Ascending aorta (tissue), 2 donors: ENCODE data around the gene CFHR5. TPM values are rescaled to one million over a fixed set of nuclear protein-coding genes. Genes with fewer than 3 reads are reported as not detected.
"Not testable (repeated sequence)": the region's sequence is repeated elsewhere in the genome, so short reads cannot be mapped to it uniquely, and the experiment has no call there.

Source experiments
- DNase-seq, 2 donors: peaks; one replicate each; pipeline ENCODE4 v3.0.0-alpha.2; 2019; ENCODE audit warnings: low spot score in 2 of 2
- H3K27ac ChIP-seq, 2 donors: fragments of 200-600 bp; sonication (generic); one replicate each; pipeline ENCODE4 v1.5.1; 2016 to 2017; ENCODE audit warnings: mild to moderate bottlenecking in 1 of 2
- H3K27me3 ChIP-seq: fragments of 200-600 bp; sonication (generic); one replicate; pipeline ENCODE4 v1.5.1; 2017
- H3K36me3 ChIP-seq, 2 donors: fragments of 200-600 bp; sonication (generic); one replicate each; pipeline ENCODE4 v1.5.1; 2016
- H3K4me1 ChIP-seq, 2 donors: fragments of 200-600 bp; sonication (generic); one replicate each; pipeline ENCODE4 v1.5.1; 2016 to 2017; ENCODE audit warnings: mild to moderate bottlenecking in 1 of 2
- H3K4me3 ChIP-seq, 2 donors: fragments of 200-600 bp; sonication (generic); one replicate each; pipeline ENCODE4 v1.5.1; 2016 to 2017; ENCODE audit warnings: mild to moderate bottlenecking in 1 of 2
- H3K9me3 ChIP-seq, 2 donors: fragments of 200-600 bp; sonication (generic); one replicate each; pipeline ENCODE4 v1.5.1; 2016
- intact Hi-C: fragments of 100-400 bp; cut with DNase I; formaldehyde crosslinking; loops from one replicate; pipeline ENCODE4 v1.15.1; 2023
- total RNA-seq: library from RNA; depleted of rRNA; stranded (reverse); fragments of >200 nt; gene quantifications from one replicate; pipeline ENCODE4 v1.1.0, GENCODE V29; 2016
- TF ChIP-seq, protein P1 (sequence below), 3 experiments: fragments of 200-600 bp in 2 of 3; fragments of 450-650 bp in 1 of 3; sonication (generic) in 2 of 3; IDR thresholded peaks; one replicate each; pipeline ENCODE4 v1.5.1; 2016 to 2019; ENCODE audit warnings: antibody characterized with exemption in 3 of 3, mild to moderate bottlenecking in 1 of 3, moderate library complexity in 1 of 3

CFHR5 gene
- total RNA-seq, 1 donor from 2014 or later, result not detected

DNA sequence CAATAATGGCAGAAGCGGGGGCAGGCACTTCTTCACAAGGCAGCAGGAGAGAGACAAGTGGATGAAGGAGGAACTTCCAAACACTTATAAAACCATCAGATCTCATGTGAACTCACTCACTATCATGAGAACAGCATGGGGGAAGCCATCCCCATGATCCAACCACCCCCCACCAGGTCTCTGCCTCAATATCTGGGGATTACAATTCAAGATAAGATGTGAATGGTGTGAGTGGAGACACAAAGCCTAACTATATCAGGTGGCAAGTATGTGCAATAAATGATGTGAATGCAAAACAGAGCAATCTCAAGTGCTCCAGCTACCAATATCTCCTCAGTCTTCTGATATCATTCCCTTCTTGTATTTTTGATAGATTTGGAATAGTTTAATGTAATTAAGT, 21.4 kb upstream of the CFHR5 start:
- TF ChIP-seq, protein P1, sequence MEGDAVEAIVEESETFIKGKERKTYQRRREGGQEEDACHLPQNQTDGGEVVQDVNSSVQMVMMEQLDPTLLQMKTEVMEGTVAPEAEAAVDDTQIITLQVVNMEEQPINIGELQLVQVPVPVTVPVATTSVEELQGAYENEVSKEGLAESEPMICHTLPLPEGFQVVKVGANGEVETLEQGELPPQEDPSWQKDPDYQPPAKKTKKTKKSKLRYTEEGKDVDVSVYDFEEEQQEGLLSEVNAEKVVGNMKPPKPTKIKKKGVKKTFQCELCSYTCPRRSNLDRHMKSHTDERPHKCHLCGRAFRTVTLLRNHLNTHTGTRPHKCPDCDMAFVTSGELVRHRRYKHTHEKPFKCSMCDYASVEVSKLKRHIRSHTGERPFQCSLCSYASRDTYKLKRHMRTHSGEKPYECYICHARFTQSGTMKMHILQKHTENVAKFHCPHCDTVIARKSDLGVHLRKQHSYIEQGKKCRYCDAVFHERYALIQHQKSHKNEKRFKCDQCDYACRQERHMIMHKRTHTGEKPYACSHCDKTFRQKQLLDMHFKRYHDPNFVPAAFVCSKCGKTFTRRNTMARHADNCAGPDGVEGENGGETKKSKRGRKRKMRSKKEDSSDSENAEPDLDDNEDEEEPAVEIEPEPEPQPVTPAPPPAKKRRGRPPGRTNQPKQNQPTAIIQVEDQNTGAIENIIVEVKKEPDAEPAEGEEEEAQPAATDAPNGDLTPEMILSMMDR (IDR thresholded peaks at IDR 0.05), result no peak
- Histone ChIP-seq H3K27ac (no peak overlapping the region), H3K9me3 (no peaks in the 10 kb centered on the region), H3K4me1 (no peaks in the 10 kb centered on the region), H3K36me3 (no peaks in the 10 kb centered on the region), H3K4me3 (no peak overlapping the region), H3K27me3 (no peaks in the 10 kb centered on the region)
- intact Hi-C loops, result no loop called here
- DNase-seq, result no peak

DNA sequence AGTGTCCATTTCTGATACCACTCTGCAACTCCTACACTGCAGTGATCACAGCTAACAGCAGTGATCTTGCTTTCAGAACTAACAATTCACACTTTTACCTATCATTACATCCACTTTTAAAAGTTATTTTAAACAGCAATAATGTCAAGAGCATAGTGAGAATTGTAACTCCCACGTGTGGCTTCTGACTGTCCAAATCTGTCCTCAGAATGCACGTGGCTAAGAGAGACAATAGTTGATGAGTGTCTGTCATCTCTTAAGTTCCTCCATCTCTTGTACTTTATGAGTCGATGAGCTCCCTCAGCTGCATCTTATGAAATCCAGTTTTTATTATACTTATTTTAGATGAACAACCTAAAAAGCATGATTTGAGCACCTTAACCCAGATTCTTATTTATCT, 16.5 kb upstream of the CFHR5 start:
- Histone ChIP-seq H3K27me3 (no peaks in the 10 kb centered on the region), H3K27ac (no peak overlapping the region), H3K4me3 (no peak overlapping the region), H3K36me3 (no peaks in the 10 kb centered on the region), H3K4me1 (no peaks in the 10 kb centered on the region), H3K9me3 (no peaks in the 10 kb centered on the region)
- TF ChIP-seq, protein P1 (IDR thresholded peaks at IDR 0.05), result no peak
- intact Hi-C loops, result no loop called here
- no peak for DNase-seq

DNA sequence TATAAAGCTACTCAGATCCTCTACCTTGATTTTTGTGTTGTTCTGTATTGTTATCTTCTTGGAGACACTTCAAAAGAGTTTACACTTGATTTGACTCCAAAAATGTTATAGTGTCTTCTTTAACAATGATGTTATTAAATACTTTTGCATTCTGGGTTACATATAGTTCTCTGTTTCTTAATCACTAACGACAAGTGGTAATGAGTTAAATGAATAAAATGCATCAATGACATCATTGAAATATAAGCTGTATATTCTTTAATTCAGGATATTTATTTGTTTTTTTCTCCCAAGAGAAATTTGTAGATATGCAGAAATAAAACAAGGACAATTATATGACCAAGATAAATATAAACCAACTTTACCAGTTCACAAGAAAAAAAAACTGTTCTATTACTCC, 7.2 kb upstream of the CFHR5 start:
- no peak overlapping the region for H3K27ac ChIP-seq
- no peaks in the 10 kb centered on the region for H3K27me3 ChIP-seq
- H3K4me3 ChIP-seq, result no peak overlapping the region
- no peaks in the 10 kb centered on the region for H3K36me3 ChIP-seq
- DNase-seq, result no peak
- intact Hi-C loops, result no loop called here
- H3K4me1 ChIP-seq, result no peaks in the 10 kb centered on the region
- no peaks in the 10 kb centered on the region for H3K9me3 ChIP-seq
- TF ChIP-seq, protein P1 (IDR thresholded peaks at IDR 0.05), result no peak

DNA sequence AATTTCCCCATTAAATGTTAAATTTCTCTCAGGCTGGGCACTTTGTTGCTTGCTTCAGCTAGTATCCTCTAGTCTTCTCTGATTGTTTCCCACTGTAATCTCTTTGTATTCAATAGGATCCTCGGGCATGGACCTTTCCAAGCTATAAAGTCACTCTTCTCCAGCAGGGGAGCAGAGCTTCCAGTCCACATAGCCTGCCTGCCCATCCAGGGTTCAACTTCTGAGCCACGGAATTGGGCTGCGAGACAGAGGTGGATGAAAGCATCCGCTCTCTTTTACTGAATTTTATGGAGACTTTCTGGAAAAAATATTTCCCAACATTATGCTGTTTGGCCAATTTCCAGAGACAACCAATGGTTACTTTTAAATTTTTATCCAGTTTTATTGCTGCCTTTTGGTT, 1.1 kb upstream of the CFHR5 start:
- TF ChIP-seq, protein P1 (IDR thresholded peaks at IDR 0.05), result no peak
- Histone ChIP-seq H3K4me1 (no peaks in the 10 kb centered on the region), H3K36me3 (no peaks in the 10 kb centered on the region), H3K27me3 (no peaks in the 10 kb centered on the region), H3K9me3 (no peaks in the 10 kb centered on the region), H3K27ac (no peak overlapping the region), H3K4me3 (no peak overlapping the region)
- intact Hi-C loops, result no loop called here
- no peak for DNase-seq

DNA sequence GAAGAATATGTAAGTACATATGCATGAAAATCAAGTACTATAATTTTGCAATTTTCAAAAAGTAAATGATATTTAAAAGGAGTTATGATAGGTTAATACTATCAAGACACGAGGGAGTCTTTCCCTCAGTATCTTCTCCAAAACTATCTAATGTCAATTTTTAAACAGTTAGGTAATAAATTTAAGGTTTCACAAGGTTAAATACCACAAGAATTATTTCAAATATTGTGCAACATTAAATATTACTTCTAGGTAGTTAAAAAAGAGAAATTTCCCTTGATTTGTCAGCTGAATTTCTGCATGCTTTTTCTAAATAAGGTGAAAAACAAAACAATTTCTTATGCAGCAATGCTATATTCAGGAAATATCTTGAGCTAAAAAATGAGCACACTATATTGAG, 3.5 kb downstream of the CFHR5 start:
- TF ChIP-seq, protein P1 (IDR thresholded peaks at IDR 0.05), result no peak
- Histone ChIP-seq H3K36me3 (no peaks in the 10 kb centered on the region), H3K9me3 (no peaks in the 10 kb centered on the region), H3K27ac (no peak overlapping the region), H3K27me3 (no peaks in the 10 kb centered on the region), H3K4me1 (no peaks in the 10 kb centered on the region), H3K4me3 (no peak overlapping the region)
- DNase-seq, result no peak
- intact Hi-C loops, result no loop called here

DNA sequence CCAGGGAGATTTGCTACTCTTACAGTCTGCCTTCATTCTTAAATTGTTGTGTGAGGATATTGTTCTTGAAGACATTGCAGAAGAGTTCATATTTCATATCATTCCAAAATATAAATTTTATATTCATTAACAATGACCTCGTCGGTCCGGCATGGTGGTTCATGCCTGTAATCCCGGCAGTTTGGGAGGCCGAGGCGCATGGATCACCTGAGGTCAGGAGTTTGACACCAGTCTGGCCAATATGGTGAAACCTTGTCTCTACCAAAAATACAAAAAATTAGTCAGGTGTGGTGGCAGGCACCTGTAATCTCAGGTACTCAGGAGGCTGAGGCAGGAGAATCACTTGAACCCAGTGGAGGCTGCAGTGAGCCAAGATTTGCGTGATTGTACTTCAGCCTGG, 4.9 kb downstream of the CFHR5 start:
- DNase-seq, intact Hi-C loops, H3K27me3 ChIP-seq, H3K27ac ChIP-seq, H3K4me3 ChIP-seq, H3K36me3 ChIP-seq, H3K4me1 ChIP-seq, H3K9me3 ChIP-seq: not testable (repeated sequence)

DNA sequence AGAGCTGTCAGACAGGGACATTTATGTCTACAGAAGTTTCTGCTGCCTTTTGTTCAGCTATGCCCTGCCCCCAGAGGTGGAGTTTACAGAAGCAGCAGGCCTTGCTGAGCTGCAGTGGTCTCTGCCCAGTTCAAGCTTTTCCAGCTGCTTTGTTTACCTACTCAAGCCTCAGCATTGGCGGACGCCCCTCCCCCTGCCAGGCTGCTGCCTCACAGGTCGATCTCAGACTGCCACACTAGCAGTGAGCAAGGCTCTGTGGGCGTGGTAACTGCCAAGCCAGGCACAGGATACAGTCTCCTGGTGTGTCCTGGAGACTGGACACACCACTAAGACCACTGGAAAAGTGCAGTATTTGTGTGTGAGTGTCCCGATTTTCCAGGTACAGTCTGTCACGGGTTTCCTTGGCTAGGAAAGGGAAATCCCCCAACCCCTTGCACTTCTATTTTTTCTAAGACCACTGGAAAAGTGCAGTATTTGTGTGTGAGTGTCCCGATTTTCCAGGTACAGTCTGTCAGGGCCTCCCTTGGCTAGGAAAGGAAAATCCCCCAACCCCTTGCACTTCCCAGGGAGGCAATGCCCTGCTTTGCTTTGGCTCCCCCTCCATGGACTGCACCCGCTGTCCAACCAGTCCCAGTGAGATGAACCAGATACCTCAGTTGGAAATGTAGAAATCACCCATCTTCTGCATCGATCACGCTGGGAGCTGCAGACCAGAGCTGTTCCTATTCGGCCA, 14.7 kb downstream of the CFHR5 start:
- H3K4me1 ChIP-seq, intact Hi-C loops, DNase-seq, H3K4me3 ChIP-seq, H3K27ac ChIP-seq, H3K36me3 ChIP-seq, H3K9me3 ChIP-seq, H3K27me3 ChIP-seq: not testable (repeated sequence)
